Endothelial cell of umbilical vein (primary cell): ENCODE results near the gene PRPS1. TPM values are rescaled to one million over a fixed set of nuclear protein-coding genes. Genes with fewer than 3 reads are reported as not detected.

Experiments used
- BruUV-seq: library from RNA; stranded (reverse); fragments of 400-500 nt; replicated peaks from 2 replicates; lab custom pipeline; 2021; lab: Mats Ljungman, UMichigan
- CTCF ChIA-PET: fragments of 300-600, 350-600 bp; sonication (Branson Sonifier 250); formaldehyde crosslinking; loops from one replicate; lab custom pipeline; 2021; ENCODE audit warnings: antibody characterized with exemption, inconsistent platforms; lab: Charles Lee
- POLR2A ChIA-PET: fragments of 300-600, 350-600 bp; sonication (Branson Sonifier 250); formaldehyde crosslinking; loops from one replicate; lab custom pipeline; 2021; ENCODE audit warnings: antibody characterized with exemption, inconsistent platforms; lab: Charles Lee
- DNase-seq: peaks from one replicate; pipeline ENCODE4 v3.0.0-alpha.2; 2011; ENCODE audit warnings: low read depth, low spot score
- FAIRE-seq: peaks from 2 replicates; lab custom pipeline; 2011; peaks lifted over from hg19 to GRCh38; lab: Jason Lieb, UNC
- H2AFZ ChIP-seq: 2 replicates; pipeline ENCODE4 v1.6.0; 2012; ENCODE audit warnings: low read depth, low read length, control low read depth, inconsistent platforms
- H3K27ac ChIP-seq: 2 replicates; pipeline ENCODE4 v1.5.1; 2011; ENCODE audit warnings: low read depth, mild to moderate bottlenecking, control low read depth, low read length, moderate library complexity; ENCODE audit not compliant: insufficient read depth
- H3K27me3 ChIP-seq, 2 experiments: 2 replicates each; pipeline versions ENCODE4 v1.6.0 to v1.6.1; 2011; ENCODE audit warnings: low read length in 2 of 2, mixed read lengths in 1 of 2; ENCODE audit not compliant: control insufficient read depth in 2 of 2, insufficient read depth in 2 of 2
- H3K36me3 ChIP-seq, 2 experiments: 2 replicates in 1 of 2; 3 replicates in 1 of 2; pipeline ENCODE4 v1.5.1; 2011; ENCODE audit warnings: low read length in 2 of 2, mild to moderate bottlenecking in 1 of 2, moderate library complexity in 1 of 2; ENCODE audit not compliant: control insufficient read depth in 2 of 2, insufficient read depth in 2 of 2; ENCODE audit errors: extremely low read depth in 1 of 2
- H3K4me1 ChIP-seq: 3 replicates; pipeline ENCODE4 v1.5.1; 2011; ENCODE audit warnings: mild to moderate bottlenecking, low read length; ENCODE audit not compliant: control insufficient read depth, insufficient read depth; ENCODE audit errors: extremely low read depth
- H3K4me2 ChIP-seq: 2 replicates; pipeline ENCODE4 v1.6.1; 2011; ENCODE audit warnings: low read length, control low read depth, mixed read lengths; ENCODE audit not compliant: insufficient read depth
- H3K4me3 ChIP-seq, 3 experiments: fragments of 200-600 bp in 1 of 3; sonication (generic), shearing (Covaris generic) in 1 of 3; replicated peaks in 1 of 3; 2 replicates each; pipeline ENCODE4 v1.5.1; 2011 to 2016; ENCODE audit warnings: control low read depth in 3 of 3, low read length in 3 of 3, mild to moderate bottlenecking in 2 of 3, inconsistent platforms in 1 of 3, low read depth in 1 of 3, moderate library complexity in 1 of 3; ENCODE audit not compliant: insufficient read depth in 1 of 3
- H3K79me2 ChIP-seq: 2 replicates; pipeline ENCODE4 v1.6.0; 2012; ENCODE audit warnings: low read length, inconsistent platforms; ENCODE audit not compliant: control insufficient read depth, insufficient read depth
- H3K9ac ChIP-seq: replicated peaks from 2 replicates; pipeline ENCODE3; 2011; ENCODE audit warnings: low read length, control low read depth; ENCODE audit not compliant: insufficient read depth; ENCODE audit errors: extremely low read depth
- H3K9me1 ChIP-seq: replicated peaks from 3 replicates; pipeline ENCODE4 v1.6.0; 2011; ENCODE audit warnings: mild to moderate bottlenecking, low read length; ENCODE audit not compliant: control insufficient read depth, insufficient read depth; ENCODE audit errors: extremely low read depth
- H3K9me3 ChIP-seq: replicated peaks from 2 replicates; pipeline ENCODE4 v1.5.1; 2012; ENCODE audit warnings: low read length, inconsistent platforms; ENCODE audit not compliant: control insufficient read depth, insufficient read depth
- H4K20me1 ChIP-seq: replicated peaks from 2 replicates; pipeline ENCODE3; 2011; ENCODE audit warnings: mild to moderate bottlenecking, low read length; ENCODE audit not compliant: control insufficient read depth, insufficient read depth; ENCODE audit errors: extremely low read depth
- CTCF ChIP-seq, 2 donors: IDR thresholded peaks; 1 replicate in 1 of 2; 2 replicates in 1 of 2; pipeline ENCODE4 v1.5.1; 2011; ENCODE audit warnings: low read length in 2 of 2, mild to moderate bottlenecking in 2 of 2, moderate library complexity in 2 of 2, control low read depth in 1 of 2, inconsistent platforms in 1 of 2, low read depth in 1 of 2; ENCODE audit not compliant: insufficient read depth in 1 of 2; ENCODE audit errors: extremely low read depth in 1 of 2
- EZH2 ChIP-seq: IDR thresholded peaks from 2 replicates; pipeline ENCODE4 v1.6.1; 2012; ENCODE audit warnings: borderline replicate concordance, low read depth, mild to moderate bottlenecking, moderate library complexity, low read length, inconsistent platforms; ENCODE audit not compliant: severe bottlenecking
- FOS ChIP-seq: IDR thresholded peaks from 2 replicates; pipeline ENCODE4 v1.6.1; 2011; ENCODE audit warnings: mild to moderate bottlenecking, low read length, moderate library complexity, borderline replicate concordance; ENCODE audit not compliant: insufficient read depth
- GATA2 ChIP-seq: IDR thresholded peaks from 2 replicates; pipeline ENCODE4 v1.7.0; 2011; ENCODE audit warnings: low read depth, mild to moderate bottlenecking, moderate library complexity, mixed read lengths, low read length; ENCODE audit not compliant: insufficient read length, insufficient read depth
- JUN ChIP-seq: IDR thresholded peaks from 2 replicates; pipeline ENCODE4 v1.6.1; 2011; ENCODE audit warnings: borderline replicate concordance, low read depth; ENCODE audit not compliant: insufficient read length, insufficient read depth
- MYC ChIP-seq: IDR thresholded peaks from one replicate; pipeline ENCODE4 v1.6.1; 2011; ENCODE audit warnings: mild to moderate bottlenecking, low read depth, low read length
- POLR2A ChIP-seq: IDR thresholded peaks from 2 replicates; pipeline ENCODE4 v1.6.1; 2012; ENCODE audit warnings: low read depth, mild to moderate bottlenecking, control low read depth, low read length
- POLR2AphosphoS5 ChIP-seq: IDR thresholded peaks from 2 replicates; pipeline ENCODE4 v1.6.1; 2012; ENCODE audit warnings: low read depth, mild to moderate bottlenecking, control low read depth, low read length, moderate library complexity; ENCODE audit not compliant: insufficient read depth
- dilution Hi-C: fragments of 300-500 bp; cut with MboI; formaldehyde crosslinking; loops from one replicate; pipeline ENCODE4 v1.15.0; 2019; ENCODE audit warnings: low sequenced_read_pairs; ENCODE audit not compliant: extremely low pct_ligation_motif_present
- intact Hi-C: fragments of 100-400 bp; cut with micrococcal nuclease; formaldehyde crosslinking; loops from one replicate; pipeline ENCODE4 v1.10.0; 2022
- polyA plus RNA-seq, 4 experiments: library from polyadenylated mRNA; depleted of rRNA in 3 of 4; stranded (reverse) in 3 of 4; unstranded in 1 of 4; fragments of >200 nt; gene quantifications; 2 replicates each; pipeline versions ENCODE4 v1.2.1 to v1.2.3, GENCODE V29; 2011 to 2012; ENCODE audit warnings: missing spikeins in 1 of 4
- total RNA-seq: library from RNA; stranded (reverse); gene quantifications from 2 replicates; pipeline ENCODE4 v1.2.3, GENCODE V29; 2021
- TF ChIP-seq, protein P1 (sequence below): IDR thresholded peaks from 2 replicates; pipeline ENCODE4 v1.6.1; 2011; ENCODE audit not compliant: insufficient read depth, insufficient read length

The PRPS1 gene
- total and polyA plus RNA-seq, 2 donors (not counting 3 experiments of a cell fraction or from before 2014, with no cell fraction given): 30.9 to 36.8 TPM

DNA sequence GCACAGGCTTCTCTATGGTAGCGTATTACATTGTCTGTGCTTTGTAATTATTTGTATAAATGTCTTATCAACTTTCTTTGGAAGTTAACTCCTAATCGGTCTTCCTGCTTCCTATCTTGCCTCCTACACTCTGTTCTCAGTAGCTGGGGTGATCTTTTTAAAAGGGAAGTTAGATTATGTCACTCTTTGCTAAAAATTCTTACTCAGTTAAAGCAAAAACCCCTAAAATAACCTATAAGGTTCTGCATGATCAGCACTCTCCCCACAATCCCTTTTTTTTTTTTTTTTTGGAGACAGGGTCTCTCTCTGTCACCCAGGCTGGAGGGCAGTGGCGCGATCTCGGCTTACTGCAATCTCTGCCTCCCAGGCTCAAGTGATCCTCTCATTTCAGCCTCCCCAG is 2.6 kb upstream of the PRPS1 start:
- CTCF ChIA-PET: interaction anchor here (1.1 kb wide), 1 partner anchor 47 kb away, joined by 4 read pairs; no protein-coding TSS in a partner anchor
- intact Hi-C loops: no loop called here

More for the DNA sequence above, 2.6 kb upstream of the PRPS1 start:
- H4K20me1 ChIP-seq: no peaks in the 10 kb centered on the region
- BruUV-seq: no TSS peak
- no peaks in the 10 kb centered on the region for H3K36me3 ChIP-seq
- no peak overlapping the region for H3K4me2 ChIP-seq
- peaks cover 7% of the 10 kb centered on the region for H3K4me1 ChIP-seq
- H3K9ac ChIP-seq: no peak overlapping the region
- POLR2A ChIA-PET: no interaction called here
- no peak for TF ChIP-seq EZH2
- no peak for TF ChIP-seq MYC
- TF ChIP-seq POLR2A: no peak
- no peak for TF ChIP-seq GATA2
- TF ChIP-seq POLR2AphosphoS5: no peak
- TF ChIP-seq FOS: no peak
- TF ChIP-seq, protein P1, sequence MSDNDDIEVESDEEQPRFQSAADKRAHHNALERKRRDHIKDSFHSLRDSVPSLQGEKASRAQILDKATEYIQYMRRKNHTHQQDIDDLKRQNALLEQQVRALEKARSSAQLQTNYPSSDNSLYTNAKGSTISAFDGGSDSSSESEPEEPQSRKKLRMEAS: no peak
- TF ChIP-seq CTCF (IDR thresholded peaks at IDR 0.05; ENCODE audit: extremely low read depth in 1 of 2, insufficient read depth in 1 of 2, low read depth in 1 of 2, low read length in 2 of 2): no peak
- TF ChIP-seq JUN: no peak
- H3K27me3 ChIP-seq: no peaks in the 10 kb centered on the region
- no peak overlapping the region for H3K27ac ChIP-seq
- dilution Hi-C loops: no loop called here
- H3K9me3 ChIP-seq: no peaks in the 10 kb centered on the region
- peaks cover 18% of the 10 kb centered on the region for H3K79me2 ChIP-seq
- H2AFZ ChIP-seq: no peak overlapping the region
- no peak for FAIRE-seq
- H3K4me3 ChIP-seq: no peak overlapping the region
- DNase-seq: no peak
- H3K9me1 ChIP-seq: no peaks in the 10 kb centered on the region
